Panc1 (cell line): ENCODE data around the gene HACD2. TPM values are rescaled to one million over a fixed set of nuclear protein-coding genes. Genes with fewer than 3 reads are reported as not detected.

Source experiments
- ATAC-seq: fragments of 200-7000 bp; cut with Tn5 transposase; 2 replicates; pipeline ENCODE4 v1.9.1; 2020; ENCODE audit warnings: mild to moderate bottlenecking, moderate library complexity
- BruUV-seq: library from RNA; stranded (reverse); fragments of 400-500 nt; replicated peaks from 2 replicates; lab custom pipeline; 2021; lab: Mats Ljungman, UMichigan
- CTCF ChIA-PET: fragments of 300-600 bp; sonication (Branson Sonifier 250); formaldehyde crosslinking; loops from one replicate; lab custom pipeline; 2022; ENCODE audit warnings: antibody characterized with exemption; lab: Charles Lee
- POLR2A ChIA-PET: fragments of 300-600 bp; sonication (Branson Sonifier 250); formaldehyde crosslinking; loops from one replicate; lab custom pipeline; 2022; ENCODE audit warnings: antibody characterized with exemption; lab: Charles Lee
- DNase-seq: peaks from one replicate; pipeline ENCODE4 v3.0.0-alpha.2; 2010; ENCODE audit warnings: low read depth, low spot score
- H3K27ac ChIP-seq: 2 replicates; pipeline ENCODE4 v1.5.1; 2011; ENCODE audit warnings: mild to moderate bottlenecking, low read length, inconsistent platforms
- H3K27me3 ChIP-seq: fragments of 200-500 bp; sonication (Bioruptor generic); 2 replicates; pipeline ENCODE4 v1.6.0; 2014; ENCODE audit warnings: low read length, inconsistent platforms; ENCODE audit not compliant: control insufficient read depth, insufficient read depth
- H3K36me3 ChIP-seq: fragments of 200-500 bp; sonication (Bioruptor generic); 2 replicates; pipeline ENCODE4 v1.5.1; 2014; ENCODE audit warnings: inconsistent platforms, mild to moderate bottlenecking, low read length, moderate library complexity; ENCODE audit not compliant: control insufficient read depth, insufficient read depth
- H3K4me1 ChIP-seq: 2 replicates; pipeline ENCODE4 v1.5.1; 2011; ENCODE audit warnings: inconsistent platforms, mild to moderate bottlenecking, low read length, moderate library complexity; ENCODE audit not compliant: control insufficient read depth, insufficient read depth
- H3K4me3 ChIP-seq, 2 experiments: 2 replicates each; pipeline ENCODE4 v1.5.1; 2011 to 2012; ENCODE audit warnings: low read depth in 2 of 2, low read length in 2 of 2, mild to moderate bottlenecking in 2 of 2, inconsistent platforms in 1 of 2, moderate library complexity in 1 of 2
- H3K9me3 ChIP-seq: fragments of 200-500 bp; sonication (Bioruptor generic); 2 replicates; pipeline ENCODE4 v1.5.1; 2014; ENCODE audit warnings: low read depth, mild to moderate bottlenecking, inconsistent platforms, low read length, moderate library complexity; ENCODE audit not compliant: control insufficient read depth, insufficient read depth
- POLR2AphosphoS5 ChIP-seq: IDR thresholded peaks from 2 replicates; pipeline ENCODE4 v1.6.1; 2012; ENCODE audit warnings: mild to moderate bottlenecking, low read depth, low read length, moderate library complexity
- SIN3A ChIP-seq: IDR thresholded peaks from 2 replicates; pipeline ENCODE4 v1.6.1; 2012; ENCODE audit warnings: low read depth, mild to moderate bottlenecking, low read length, moderate library complexity, borderline replicate concordance; ENCODE audit not compliant: insufficient read depth
- TCF7L2 ChIP-seq: IDR thresholded peaks from 2 replicates; pipeline ENCODE4 v1.6.1; 2011; ENCODE audit warnings: mild to moderate bottlenecking, low read depth, low read length, inconsistent platforms
- in situ Hi-C: cut with HindIII; loops from 2 replicates; pipeline ENCODE4 v1.10.0; 2016; ENCODE audit warnings: low sequenced_read_pairs, low pct_unique_long_range_greater_than_20kb
- intact Hi-C: fragments of 100-400 bp; cut with micrococcal nuclease; formaldehyde crosslinking; loops from one replicate; pipeline ENCODE4 v1.10.0; 2022; ENCODE audit not compliant: unreplicated experiment
- total RNA-seq: library from RNA; stranded (reverse); gene quantifications from one replicate; pipeline ENCODE4 v1.2.1, GENCODE V29; 2021; ENCODE audit not compliant: unreplicated experiment
- TF ChIP-seq, protein P1 (sequence below): fragments of 450-650 bp; IDR thresholded peaks from 2 replicates; pipeline ENCODE4 v1.5.1; 2017; ENCODE audit warnings: mild to moderate bottlenecking
- TF ChIP-seq, protein P2 (sequence below), 2 experiments: IDR thresholded peaks; 2 replicates each; pipeline ENCODE4 v1.6.1; 2011 to 2012; ENCODE audit warnings: low read depth in 2 of 2, control low read depth in 1 of 2, low read length in 1 of 2, mild to moderate bottlenecking in 1 of 2, moderate library complexity in 1 of 2; ENCODE audit not compliant: insufficient read depth in 1 of 2

HACD2 gene
- total RNA-seq, 1 experiment from 2014 or later: 58.6 TPM

- CTCF ChIA-PET: no interaction called here
- no TSS peak for BruUV-seq
- in situ Hi-C loops (no loop called here), intact Hi-C loops (no loop called here)
- Histone ChIP-seq H3K9me3 (no peaks in the 10 kb centered on the region), H3K4me1 (no peaks in the 10 kb centered on the region), H3K4me3 (no peak overlapping the region), H3K27me3 (peaks cover 3% of the 10 kb centered on the region; the same call in 1 of the 2 replicates), H3K36me3 (no peaks in the 10 kb centered on the region), H3K27ac (no peak overlapping the region)
- POLR2A ChIA-PET: no interaction called here
- no peak for TF ChIP-seq POLR2AphosphoS5
- TF ChIP-seq, protein P1, sequence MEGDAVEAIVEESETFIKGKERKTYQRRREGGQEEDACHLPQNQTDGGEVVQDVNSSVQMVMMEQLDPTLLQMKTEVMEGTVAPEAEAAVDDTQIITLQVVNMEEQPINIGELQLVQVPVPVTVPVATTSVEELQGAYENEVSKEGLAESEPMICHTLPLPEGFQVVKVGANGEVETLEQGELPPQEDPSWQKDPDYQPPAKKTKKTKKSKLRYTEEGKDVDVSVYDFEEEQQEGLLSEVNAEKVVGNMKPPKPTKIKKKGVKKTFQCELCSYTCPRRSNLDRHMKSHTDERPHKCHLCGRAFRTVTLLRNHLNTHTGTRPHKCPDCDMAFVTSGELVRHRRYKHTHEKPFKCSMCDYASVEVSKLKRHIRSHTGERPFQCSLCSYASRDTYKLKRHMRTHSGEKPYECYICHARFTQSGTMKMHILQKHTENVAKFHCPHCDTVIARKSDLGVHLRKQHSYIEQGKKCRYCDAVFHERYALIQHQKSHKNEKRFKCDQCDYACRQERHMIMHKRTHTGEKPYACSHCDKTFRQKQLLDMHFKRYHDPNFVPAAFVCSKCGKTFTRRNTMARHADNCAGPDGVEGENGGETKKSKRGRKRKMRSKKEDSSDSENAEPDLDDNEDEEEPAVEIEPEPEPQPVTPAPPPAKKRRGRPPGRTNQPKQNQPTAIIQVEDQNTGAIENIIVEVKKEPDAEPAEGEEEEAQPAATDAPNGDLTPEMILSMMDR: no peak
- no peak for TF ChIP-seq TCF7L2
- TF ChIP-seq SIN3A: no peak
- TF ChIP-seq, protein P2, sequence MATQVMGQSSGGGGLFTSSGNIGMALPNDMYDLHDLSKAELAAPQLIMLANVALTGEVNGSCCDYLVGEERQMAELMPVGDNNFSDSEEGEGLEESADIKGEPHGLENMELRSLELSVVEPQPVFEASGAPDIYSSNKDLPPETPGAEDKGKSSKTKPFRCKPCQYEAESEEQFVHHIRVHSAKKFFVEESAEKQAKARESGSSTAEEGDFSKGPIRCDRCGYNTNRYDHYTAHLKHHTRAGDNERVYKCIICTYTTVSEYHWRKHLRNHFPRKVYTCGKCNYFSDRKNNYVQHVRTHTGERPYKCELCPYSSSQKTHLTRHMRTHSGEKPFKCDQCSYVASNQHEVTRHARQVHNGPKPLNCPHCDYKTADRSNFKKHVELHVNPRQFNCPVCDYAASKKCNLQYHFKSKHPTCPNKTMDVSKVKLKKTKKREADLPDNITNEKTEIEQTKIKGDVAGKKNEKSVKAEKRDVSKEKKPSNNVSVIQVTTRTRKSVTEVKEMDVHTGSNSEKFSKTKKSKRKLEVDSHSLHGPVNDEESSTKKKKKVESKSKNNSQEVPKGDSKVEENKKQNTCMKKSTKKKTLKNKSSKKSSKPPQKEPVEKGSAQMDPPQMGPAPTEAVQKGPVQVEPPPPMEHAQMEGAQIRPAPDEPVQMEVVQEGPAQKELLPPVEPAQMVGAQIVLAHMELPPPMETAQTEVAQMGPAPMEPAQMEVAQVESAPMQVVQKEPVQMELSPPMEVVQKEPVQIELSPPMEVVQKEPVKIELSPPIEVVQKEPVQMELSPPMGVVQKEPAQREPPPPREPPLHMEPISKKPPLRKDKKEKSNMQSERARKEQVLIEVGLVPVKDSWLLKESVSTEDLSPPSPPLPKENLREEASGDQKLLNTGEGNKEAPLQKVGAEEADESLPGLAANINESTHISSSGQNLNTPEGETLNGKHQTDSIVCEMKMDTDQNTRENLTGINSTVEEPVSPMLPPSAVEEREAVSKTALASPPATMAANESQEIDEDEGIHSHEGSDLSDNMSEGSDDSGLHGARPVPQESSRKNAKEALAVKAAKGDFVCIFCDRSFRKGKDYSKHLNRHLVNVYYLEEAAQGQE (IDR thresholded peaks at IDR 0.05; ENCODE audit: insufficient read depth in 1 of 2, low read depth in 2 of 2, low read length in 1 of 2): no peak
- ATAC-seq: no peak
- no peak for DNase-seq
These were observed 103.8 kb downstream of the HACD2 start for GRCh38 chr3:123481071-123481470.

DNA sequence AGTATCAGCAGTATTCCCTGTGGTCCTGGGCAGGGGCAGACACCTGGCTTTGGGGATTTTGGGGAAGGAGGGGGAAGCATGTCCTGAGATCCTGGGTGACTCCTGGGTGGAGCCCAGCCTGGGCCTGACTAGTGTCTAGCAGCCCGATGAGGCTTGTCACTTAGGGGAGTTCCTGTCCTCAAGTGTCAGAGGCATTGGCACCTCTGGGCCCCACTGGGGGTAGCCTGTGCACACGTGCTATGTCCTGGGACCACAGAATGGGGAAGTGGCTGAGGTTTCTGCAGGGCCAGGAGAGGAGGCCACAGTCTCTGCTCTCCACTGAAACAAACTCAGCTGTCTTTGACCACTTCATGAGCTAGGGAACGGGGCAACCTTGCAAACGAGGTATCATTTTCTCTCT lies 104.4 kb downstream of the HACD2 start:
- peaks cover 3% of the 10 kb centered on the region; the same call in 1 of the 2 replicates for H3K27me3 ChIP-seq
- no peak; the same call in 1 of the 2 replicates for ATAC-seq
- H3K4me1 ChIP-seq: no peaks in the 10 kb centered on the region
- no peaks in the 10 kb centered on the region for H3K9me3 ChIP-seq
- TF ChIP-seq SIN3A: no peak
- TF ChIP-seq, protein P1: no peak
- TF ChIP-seq, protein P2 (IDR thresholded peaks at IDR 0.05; ENCODE audit: insufficient read depth in 1 of 2, low read depth in 2 of 2, low read length in 1 of 2): no peak
- no peak for TF ChIP-seq POLR2AphosphoS5
- TF ChIP-seq TCF7L2: no peak
- intact Hi-C loops (no loop called here), in situ Hi-C loops (no loop called here)
- H3K4me3 ChIP-seq: no peak overlapping the region
- ChIA-PET POLR2A (no interaction called here), CTCF (no interaction called here)
- no TSS peak for BruUV-seq
- H3K36me3 ChIP-seq: no peaks in the 10 kb centered on the region
- no peak overlapping the region for H3K27ac ChIP-seq
- DNase-seq: no peak
